SK-N-SH treated with all-trans-retinoic acid at 6 μM for 48 hours (cell line): Measurements from ENCODE around the gene SAMSN1.

ENCODE experiments used
- ATAC-seq: fragments of 200-7000 bp; cut with Tn5 transposase; 3 replicates; pipeline ENCODE4 v1.9.1; 2020; ENCODE audit warnings: mild to moderate bottlenecking, moderate library complexity
- BACH2 ChIP-seq: fragments of 250-450 bp; sonication (Bioruptor Pico); IDR thresholded peaks from 2 replicates; pipeline ENCODE4 v1.9.0; 2021; ENCODE audit warnings: mild to moderate bottlenecking, borderline replicate concordance
- CREB5 ChIP-seq: fragments of 250-450 bp; sonication (Bioruptor Pico); IDR thresholded peaks from 2 replicates; pipeline ENCODE4 v1.5.1; 2020; ENCODE audit warnings: low read depth, mild to moderate bottlenecking, moderate library complexity
- CSDC2 ChIP-seq: fragments of 250-450 bp; sonication (Bioruptor Pico); IDR thresholded peaks from 2 replicates; pipeline ENCODE4 v1.5.0; 2020; ENCODE audit warnings: mild to moderate bottlenecking, moderate library complexity
- CSRNP3 ChIP-seq: fragments of 250-450 bp; sonication (Bioruptor Pico); IDR thresholded peaks from 2 replicates; pipeline ENCODE4 v1.5.1; 2021; ENCODE audit warnings: mild to moderate bottlenecking, moderate library complexity
- ESRRG ChIP-seq: fragments of 250-450 bp; sonication (Bioruptor Pico); IDR thresholded peaks from 2 replicates; pipeline ENCODE4 v1.6.1; 2021; ENCODE audit warnings: mild to moderate bottlenecking
- GLIS3 ChIP-seq: fragments of 250-450 bp; sonication (Bioruptor Pico); IDR thresholded peaks from 2 replicates; pipeline ENCODE4 v1.5.0; 2020; ENCODE audit warnings: mild to moderate bottlenecking, moderate library complexity
- ISL1 ChIP-seq: fragments of 250-450 bp; sonication (Bioruptor Pico); IDR thresholded peaks from 2 replicates; pipeline ENCODE4 v2.1.2; 2022; ENCODE audit warnings: mild to moderate bottlenecking, moderate library complexity
- OSR1 ChIP-seq: fragments of 250-450 bp; sonication (Bioruptor Pico); IDR thresholded peaks from 2 replicates; pipeline ENCODE4 v1.8.0; 2022; ENCODE audit warnings: moderate library complexity, mild to moderate bottlenecking, inconsistent platforms
- PATZ1 ChIP-seq: fragments of 250-450 bp; sonication (Bioruptor Pico); IDR thresholded peaks from 2 replicates; pipeline ENCODE4 v1.8.0; 2020; ENCODE audit warnings: mild to moderate bottlenecking, moderate library complexity, borderline replicate concordance
- POU6F1 ChIP-seq: fragments of 250-450 bp; sonication (Bioruptor Pico); IDR thresholded peaks from 2 replicates; pipeline ENCODE4 v1.8.0; 2021; ENCODE audit warnings: low read depth, mild to moderate bottlenecking, moderate library complexity, borderline replicate concordance
- PPARA ChIP-seq: fragments of 250-450 bp; sonication (Bioruptor Pico); IDR thresholded peaks from 2 replicates; pipeline ENCODE4 v1.5.0; 2020; ENCODE audit warnings: mild to moderate bottlenecking, borderline replicate concordance
- RARB ChIP-seq: fragments of 250-450 bp; sonication (Bioruptor Pico); IDR thresholded peaks from 2 replicates; pipeline ENCODE4 v1.8.0; 2021; ENCODE audit warnings: mild to moderate bottlenecking, moderate library complexity
- SNAI2 ChIP-seq: fragments of 250-450 bp; sonication (Bioruptor Pico); IDR thresholded peaks from 2 replicates; pipeline ENCODE4 v1.5.0; 2020; ENCODE audit warnings: mild to moderate bottlenecking, moderate library complexity
- TCF4 ChIP-seq: fragments of 250-450 bp; sonication (Bioruptor Pico); IDR thresholded peaks from 2 replicates; pipeline ENCODE4 v1.8.0; 2021; ENCODE audit warnings: mild to moderate bottlenecking, moderate library complexity, borderline replicate concordance
- TOX ChIP-seq: fragments of 250-450 bp; sonication (Bioruptor Pico); IDR thresholded peaks from 2 replicates; pipeline ENCODE4 v1.8.0; 2021; ENCODE audit warnings: mild to moderate bottlenecking, moderate library complexity, borderline replicate concordance
- TSHZ2 ChIP-seq: fragments of 250-450 bp; sonication (Bioruptor Pico); IDR thresholded peaks from 2 replicates; pipeline ENCODE4 v1.5.0; 2020; ENCODE audit warnings: mild to moderate bottlenecking, moderate library complexity
- ZC3H10 ChIP-seq: fragments of 250-450 bp; sonication (Bioruptor Pico); IDR thresholded peaks from 2 replicates; pipeline ENCODE4 v1.5.1; 2021; ENCODE audit warnings: mild to moderate bottlenecking, moderate library complexity
- ZFP3 ChIP-seq: fragments of 250-450 bp; sonication (Bioruptor Pico); IDR thresholded peaks from 2 replicates; pipeline ENCODE4 v1.5.0; 2020; ENCODE audit warnings: mild to moderate bottlenecking, moderate library complexity
- ZFP30 ChIP-seq: fragments of 450-650 bp; formaldehyde crosslinking; IDR thresholded peaks from 2 replicates; pipeline ENCODE4 v1.5.0; 2022; ENCODE audit warnings: mild to moderate bottlenecking, moderate library complexity
- ZNF565 ChIP-seq: fragments of 450-650 bp; formaldehyde crosslinking; conservative IDR thresholded peaks from 2 replicates; pipeline ENCODE4 v1.5.0; 2020; ENCODE audit warnings: low read depth, mild to moderate bottlenecking, moderate library complexity
- ZNF70 ChIP-seq: fragments of 450-650 bp; formaldehyde crosslinking; IDR thresholded peaks from 2 replicates; pipeline ENCODE4 v1.5.0; 2020; ENCODE audit warnings: mild to moderate bottlenecking, moderate library complexity
- ZNF8 ChIP-seq: fragments of 450-650 bp; formaldehyde crosslinking; IDR thresholded peaks from 2 replicates; pipeline ENCODE4 v1.5.0; 2020; ENCODE audit warnings: mild to moderate bottlenecking, moderate library complexity

SAMSN1 gene

GRCh38 chr21:14554948-14555347 lies 8.8 kb upstream of the SAMSN1 start (continued):
- TF ChIP-seq TOX, result no peak
- no peak for TF ChIP-seq ESRRG (CRISPR knock-in tag)

GRCh38 chr21:14553422-14553821 lies 7.3 kb upstream of the SAMSN1 start:
- TF ChIP-seq ZFP3 (CRISPR knock-in tag) (no peak), GLIS3 (CRISPR knock-in tag) (no peak), BACH2 (CRISPR knock-in tag) (no peak), CREB5 (CRISPR knock-in tag) (no peak), ISL1 (no peak), TOX (no peak), ZC3H10 (CRISPR knock-in tag) (no peak), CSRNP3 (CRISPR knock-in tag) (no peak), TCF4 (CRISPR knock-in tag) (no peak), PATZ1 (CRISPR knock-in tag) (no peak), CSDC2 (CRISPR knock-in tag) (no peak), ZNF8 (no peak), ZNF565 (CRISPR knock-in tag) (no peak), POU6F1 (no peak), RARB (no peak), SNAI2 (CRISPR knock-in tag) (no peak), ZFP30 (CRISPR knock-in tag) (no peak), OSR1 (CRISPR knock-in tag) (no peak), ZNF70 (CRISPR knock-in tag) (no peak)
- TF ChIP-seq, all 23 proteins: peak for 0
- ATAC-seq, result no peak

- no peak for ATAC-seq
- TF ChIP-seq TSHZ2 (CRISPR knock-in tag) (no peak), ESRRG (CRISPR knock-in tag) (no peak), ISL1 (no peak), ZC3H10 (CRISPR knock-in tag) (no peak), TCF4 (CRISPR knock-in tag) (no peak)
- TF ChIP-seq, all 23 proteins: peak for 0
These were observed 5.6 kb upstream of the SAMSN1 start for GRCh38 chr21:14551741-14552140.

GRCh38 chr21:14550135-14550534 lies 4.0 kb upstream of the SAMSN1 start:
- TF ChIP-seq ZC3H10 (CRISPR knock-in tag) (no peak), ZNF8 (no peak), CREB5 (CRISPR knock-in tag) (no peak), ZFP3 (CRISPR knock-in tag) (no peak), TOX (no peak), TCF4 (CRISPR knock-in tag) (no peak), POU6F1 (no peak), ZFP30 (CRISPR knock-in tag) (no peak), SNAI2 (CRISPR knock-in tag) (no peak), PATZ1 (CRISPR knock-in tag) (no peak), ZNF565 (CRISPR knock-in tag) (no peak), ISL1 (no peak), BACH2 (CRISPR knock-in tag) (no peak), PPARA (CRISPR knock-in tag) (no peak)
- ATAC-seq, result no peak
